ENCODE results near the gene AHDC1. TPM values are rescaled to one million over a fixed set of nuclear protein-coding genes. Genes with fewer than 3 reads are reported as not detected.

Gene AHDC1, protein sequence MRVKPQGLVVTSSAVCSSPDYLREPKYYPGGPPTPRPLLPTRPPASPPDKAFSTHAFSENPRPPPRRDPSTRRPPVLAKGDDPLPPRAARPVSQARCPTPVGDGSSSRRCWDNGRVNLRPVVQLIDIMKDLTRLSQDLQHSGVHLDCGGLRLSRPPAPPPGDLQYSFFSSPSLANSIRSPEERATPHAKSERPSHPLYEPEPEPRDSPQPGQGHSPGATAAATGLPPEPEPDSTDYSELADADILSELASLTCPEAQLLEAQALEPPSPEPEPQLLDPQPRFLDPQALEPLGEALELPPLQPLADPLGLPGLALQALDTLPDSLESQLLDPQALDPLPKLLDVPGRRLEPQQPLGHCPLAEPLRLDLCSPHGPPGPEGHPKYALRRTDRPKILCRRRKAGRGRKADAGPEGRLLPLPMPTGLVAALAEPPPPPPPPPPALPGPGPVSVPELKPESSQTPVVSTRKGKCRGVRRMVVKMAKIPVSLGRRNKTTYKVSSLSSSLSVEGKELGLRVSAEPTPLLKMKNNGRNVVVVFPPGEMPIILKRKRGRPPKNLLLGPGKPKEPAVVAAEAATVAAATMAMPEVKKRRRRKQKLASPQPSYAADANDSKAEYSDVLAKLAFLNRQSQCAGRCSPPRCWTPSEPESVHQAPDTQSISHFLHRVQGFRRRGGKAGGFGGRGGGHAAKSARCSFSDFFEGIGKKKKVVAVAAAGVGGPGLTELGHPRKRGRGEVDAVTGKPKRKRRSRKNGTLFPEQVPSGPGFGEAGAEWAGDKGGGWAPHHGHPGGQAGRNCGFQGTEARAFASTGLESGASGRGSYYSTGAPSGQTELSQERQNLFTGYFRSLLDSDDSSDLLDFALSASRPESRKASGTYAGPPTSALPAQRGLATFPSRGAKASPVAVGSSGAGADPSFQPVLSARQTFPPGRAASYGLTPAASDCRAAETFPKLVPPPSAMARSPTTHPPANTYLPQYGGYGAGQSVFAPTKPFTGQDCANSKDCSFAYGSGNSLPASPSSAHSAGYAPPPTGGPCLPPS (N-terminal part only)
- 1.3 TPM for total RNA-seq (2013)
- 1 to 10 TPM in 1 of 3 donors, under 1 TPM in 2; 0.16 to 3.3 (median 0.30) TPM for polyA plus RNA-seq
- 3.0 and 4.2 TPM in 2 replicates for polyA minus RNA-seq
- 3.5 to 22.4 (median 5.8) reads per million in 11 experiments for total RNA-seq

DNA sequence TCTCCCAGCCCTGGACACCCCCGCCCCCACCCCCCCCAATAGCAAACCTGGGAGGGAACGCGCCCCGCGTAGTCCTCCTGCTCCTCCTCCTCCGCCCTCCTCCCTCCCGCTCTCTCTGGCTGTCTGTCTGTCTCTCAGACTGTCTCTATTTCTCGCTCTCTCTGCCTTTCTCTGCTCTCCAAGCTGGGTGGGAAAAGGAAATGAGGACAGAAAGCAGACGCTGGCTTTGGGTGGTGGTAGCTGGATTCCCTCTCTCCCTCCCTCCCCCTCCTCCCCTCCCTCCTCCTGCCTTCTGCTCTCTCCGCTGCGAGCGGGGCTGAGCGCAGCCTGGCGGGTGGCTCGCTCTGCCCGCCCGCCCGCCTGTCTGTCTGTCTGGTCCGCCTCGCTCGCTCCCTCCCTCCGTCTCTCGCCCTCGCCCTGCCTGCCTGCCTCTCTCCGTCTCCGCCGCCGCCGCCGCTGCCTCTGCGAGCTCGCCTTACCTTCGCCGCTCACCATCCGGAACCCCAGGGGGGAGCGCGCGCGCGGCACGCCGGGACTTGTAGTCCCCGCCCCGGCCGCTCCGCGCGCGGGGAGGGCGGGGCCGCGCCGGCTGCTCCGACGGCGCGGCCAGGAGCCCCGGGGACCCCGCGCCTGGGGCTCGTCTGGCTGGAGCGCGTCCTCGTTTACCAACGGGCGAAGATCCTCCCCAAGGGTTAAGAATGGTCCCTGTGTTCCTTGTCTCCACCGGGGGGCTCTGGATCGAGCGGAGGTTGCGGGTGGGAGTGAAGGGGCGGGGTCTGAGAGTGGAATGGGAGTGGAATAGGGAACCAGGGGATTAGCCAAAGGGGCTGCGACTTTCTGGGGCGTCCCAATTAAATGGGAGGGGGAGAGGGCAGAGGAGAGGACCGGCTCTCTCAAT lies at the start of gene AHDC1:
TSS of gene AHDC1 (minus strand) at position 464 of the 898 bp plus-strand sequence. CDS start 52,029 bp downstream, outside the sequence.
- H3K36me3 Mint-ChIP-seq = peaks cover 0 to 1% of the 10 kb centered on the region in 2 donors
- Histone ChIP-seq H3K4me1 (ENCODE audit: control insufficient read depth in 1 of 2, insufficient read depth in 2 of 2, low read length in 2 of 2) (peaks cover 31 to 56% of the 10 kb centered on the region in 2 donors), H3K36me3 (replicated peaks in 1 of 2; ENCODE audit: control insufficient read depth in 1 of 2, insufficient read depth in 2 of 2, low read length in 2 of 2) (no peaks in the 10 kb centered on the region), H3K4me2 (replicated peaks; ENCODE audit: extremely low read depth, low read length, poor library complexity, severe bottlenecking) (peak within 1 kb of the TSS; percentile 90), H4K20me1 (ENCODE audit: insufficient read depth, low read length) (peaks cover 38% of the 10 kb centered on the region), H3K4me3 (replicated peaks in 1 of 3; ENCODE audit: low read depth in 2 of 3, low read length in 3 of 3) (peak within 1 kb of the TSS; percentile 42 to 89 (median 66)), H3K27ac (ENCODE audit: low read depth in 1 of 2, low read length in 2 of 2) (peak within 1 kb of the TSS in 1 of 2 donors; percentile 40), H3K9ac (ENCODE audit: insufficient read depth, low read length, poor library complexity, severe bottlenecking) (peak within 1 kb of the TSS; percentile 65), H3K27me3 (ENCODE audit: control insufficient read depth in 2 of 2, insufficient read depth in 2 of 2, low read length in 2 of 2) (peaks cover 0 to 4% of the 10 kb centered on the region in 2 donors), H2AFZ (ENCODE audit: insufficient read depth, low read depth, low read length, poor library complexity, severe bottlenecking) (peak within 1 kb of the TSS; percentile 83), H3K79me2 (ENCODE audit: insufficient read depth, low read length) (peaks cover 19% of the 10 kb centered on the region), H3K9me3 (replicated peaks in 1 of 2; ENCODE audit: control insufficient read depth in 1 of 2, insufficient read depth in 1 of 2, low read length in 2 of 2) (no peaks in the 10 kb centered on the region)
- intact Hi-C loops (cut with micrococcal nuclease) = loop anchor here (2.0 to 10.0 kb wide), 5 partner anchors 47 to 299 kb away; partner anchors contain the start of gene WASF2 (in 1 of the 2)
- DNase-seq = peak; percentile 74 to 78 (median 78)
- TF ChIP-seq, protein P1, sequence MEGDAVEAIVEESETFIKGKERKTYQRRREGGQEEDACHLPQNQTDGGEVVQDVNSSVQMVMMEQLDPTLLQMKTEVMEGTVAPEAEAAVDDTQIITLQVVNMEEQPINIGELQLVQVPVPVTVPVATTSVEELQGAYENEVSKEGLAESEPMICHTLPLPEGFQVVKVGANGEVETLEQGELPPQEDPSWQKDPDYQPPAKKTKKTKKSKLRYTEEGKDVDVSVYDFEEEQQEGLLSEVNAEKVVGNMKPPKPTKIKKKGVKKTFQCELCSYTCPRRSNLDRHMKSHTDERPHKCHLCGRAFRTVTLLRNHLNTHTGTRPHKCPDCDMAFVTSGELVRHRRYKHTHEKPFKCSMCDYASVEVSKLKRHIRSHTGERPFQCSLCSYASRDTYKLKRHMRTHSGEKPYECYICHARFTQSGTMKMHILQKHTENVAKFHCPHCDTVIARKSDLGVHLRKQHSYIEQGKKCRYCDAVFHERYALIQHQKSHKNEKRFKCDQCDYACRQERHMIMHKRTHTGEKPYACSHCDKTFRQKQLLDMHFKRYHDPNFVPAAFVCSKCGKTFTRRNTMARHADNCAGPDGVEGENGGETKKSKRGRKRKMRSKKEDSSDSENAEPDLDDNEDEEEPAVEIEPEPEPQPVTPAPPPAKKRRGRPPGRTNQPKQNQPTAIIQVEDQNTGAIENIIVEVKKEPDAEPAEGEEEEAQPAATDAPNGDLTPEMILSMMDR (IDR thresholded peaks at IDR 0.05) = no peak
- H3K27ac Mint-ChIP-seq = peak within 1 kb of the TSS; percentile 69 to 94 (median 85)
- peaks cover 48% of the 10 kb centered on the region for H3K4me1 Mint-ChIP-seq
- H3K27me3 Mint-ChIP-seq (ENCODE audit: low read depth in 3 of 3) = peaks cover 7 to 26% (median 8%) of the 10 kb centered on the region in 3 donors
- peak within 1 kb of the TSS; percentile 96 to 98 for H3K4me3 Mint-ChIP-seq
- WGBS (ENCODE audit: insufficient coverage) = under 1% methylated on average over 64 of the region's 74 CpGs
- no peaks in the 10 kb centered on the region for H3K9me3 Mint-ChIP-seq

All from CD14-positive monocyte (primary cell).